ENCODE measurements around the gene ASB7.

- TF ChIP-seq EP300 (IDR thresholded peaks at IDR 0.05) (no peak), CTCF (IDR thresholded peaks at IDR 0.05) (no peak), POLR2A (IDR thresholded peaks at IDR 0.05) (no peak), POLR2AphosphoS5 (IDR thresholded peaks at IDR 0.05) (no peak)
These were observed 86.2 kb downstream of the ASB7 start for GRCh38 chr15:100688549-100689120.

Measured in suprapubic skin (tissue), 4 donors.